Measurements from ENCODE around the gene CACNG1.

GRCh38 chr17:67033613-67034012 lies 10.7 kb upstream of the CACNG1 start:
- TF ChIP-seq EZH2 (IDR thresholded peaks at IDR 0.05): no peak
- TF ChIP-seq, protein P1, sequence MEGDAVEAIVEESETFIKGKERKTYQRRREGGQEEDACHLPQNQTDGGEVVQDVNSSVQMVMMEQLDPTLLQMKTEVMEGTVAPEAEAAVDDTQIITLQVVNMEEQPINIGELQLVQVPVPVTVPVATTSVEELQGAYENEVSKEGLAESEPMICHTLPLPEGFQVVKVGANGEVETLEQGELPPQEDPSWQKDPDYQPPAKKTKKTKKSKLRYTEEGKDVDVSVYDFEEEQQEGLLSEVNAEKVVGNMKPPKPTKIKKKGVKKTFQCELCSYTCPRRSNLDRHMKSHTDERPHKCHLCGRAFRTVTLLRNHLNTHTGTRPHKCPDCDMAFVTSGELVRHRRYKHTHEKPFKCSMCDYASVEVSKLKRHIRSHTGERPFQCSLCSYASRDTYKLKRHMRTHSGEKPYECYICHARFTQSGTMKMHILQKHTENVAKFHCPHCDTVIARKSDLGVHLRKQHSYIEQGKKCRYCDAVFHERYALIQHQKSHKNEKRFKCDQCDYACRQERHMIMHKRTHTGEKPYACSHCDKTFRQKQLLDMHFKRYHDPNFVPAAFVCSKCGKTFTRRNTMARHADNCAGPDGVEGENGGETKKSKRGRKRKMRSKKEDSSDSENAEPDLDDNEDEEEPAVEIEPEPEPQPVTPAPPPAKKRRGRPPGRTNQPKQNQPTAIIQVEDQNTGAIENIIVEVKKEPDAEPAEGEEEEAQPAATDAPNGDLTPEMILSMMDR (IDR thresholded peaks at IDR 0.05): no peak
- no peak for TF ChIP-seq EZH2phosphoT487 (IDR thresholded peaks at IDR 0.05)

Measured in neural progenitor cell (in vitro differentiated cells).